Measurements from ENCODE around the gene RNPC3. TPM values are rescaled to one million over a fixed set of nuclear protein-coding genes. Genes with fewer than 3 reads are reported as not detected.

Gene RNPC3
- 6.3 and 9.5 TPM in 2 replicates for total RNA-seq

GRCh38 chr1:103525607-103526507 is at the start of gene RNPC3:
Gene RNPC3 (plus strand): TSS chr1:103525699. CDS start chr1:103526071, 372 bp downstream.

GRCh38 chr1:103571289-103571688 is 45.8 kb downstream of the RNPC3 start, which contains the start of gene AMY2B:
Gene AMY2B (plus strand): TSS chr1:103571589. CDS start chr1:103571603, 14 bp downstream.

Other genes with a start within 250 kb of the RNPC3 start
- gene AMY2B, start 45.9 kb downstream of the RNPC3 start, total RNA-seq: 2.4 and 6.4 TPM in 2 replicates
- gene AMY2A, start 91.7 kb downstream of the RNPC3 start, total RNA-seq: not detected in 2 replicates
- gene AMY1A, start 130.1 kb downstream of the RNPC3 start, total RNA-seq: not detected in 2 replicates
- not detected in 2 replicates for gene AMY1B, start 170.5 kb downstream of the RNPC3 start, total RNA-seq
- not detected in 2 replicates for gene AMY1C, start 224.2 kb downstream of the RNPC3 start, total RNA-seq